Vagina (tissue), 2 donors: ENCODE measurements around the gene CHST9. TPM values are rescaled to one million over a fixed set of nuclear protein-coding genes. Genes with fewer than 3 reads are reported as not detected.

Experiments
- DNase-seq, 2 donors: peaks; one replicate each; pipeline ENCODE4 v3.0.0-alpha.2; 2017; ENCODE audit errors: extremely low spot score in 2 of 2
- H3K27ac ChIP-seq: fragments of 200-600 bp; sonication (generic); one replicate; pipeline ENCODE4 v1.5.1; 2019
- H3K27me3 ChIP-seq: fragments of 200-600 bp; sonication (generic); one replicate; pipeline ENCODE4 v1.5.1; 2019
- H3K36me3 ChIP-seq, 2 donors: fragments of 200-600 bp; sonication (generic); one replicate each; pipeline ENCODE4 v1.5.1; 2017 to 2019
- H3K4me1 ChIP-seq: fragments of 200-600 bp; sonication (generic); one replicate; pipeline ENCODE4 v1.5.1; 2019
- H3K4me3 ChIP-seq, 2 donors: fragments of 200-600 bp; sonication (generic); 1 replicate in 1 of 2; 2 replicates in 1 of 2; pipeline ENCODE4 v1.5.1; 2016 to 2019
- H3K9me3 ChIP-seq: fragments of 200-600 bp; sonication (generic); one replicate; pipeline ENCODE4 v1.5.1; 2019
- POLR2A ChIP-seq, 2 donors: fragments of 450-650 bp; IDR thresholded peaks; one replicate each; pipeline ENCODE4 v1.6.1; 2017; ENCODE audit warnings: antibody characterized with exemption in 2 of 2, mild to moderate bottlenecking in 2 of 2, moderate library complexity in 2 of 2
- POLR2AphosphoS5 ChIP-seq, 2 donors: sonication (generic); formaldehyde crosslinking; IDR thresholded peaks; one replicate each; pipeline ENCODE4 v1.9.0; 2017; ENCODE audit warnings: antibody characterized with exemption in 2 of 2, mild to moderate bottlenecking in 2 of 2, low read depth in 1 of 2; ENCODE audit not compliant: insufficient read depth in 1 of 2
- intact Hi-C: fragments of 100-400 bp; cut with DNase I; formaldehyde crosslinking; loops from one replicate; pipeline ENCODE4 v1.15.1; 2023
- total RNA-seq: library from RNA; depleted of rRNA; stranded (reverse); fragments of >200 nt; gene quantifications from one replicate; pipeline ENCODE4 v1.2.3, GENCODE V29; 2016
- TF ChIP-seq, protein P1 (sequence below), 3 experiments: fragments of 450-650 bp in 2 of 3; fragments of 200-600 bp in 1 of 3; sonication (generic) in 1 of 3; IDR thresholded peaks; one replicate each; pipeline ENCODE4 v1.5.1; 2017 to 2019; ENCODE audit warnings: antibody characterized with exemption in 3 of 3, mild to moderate bottlenecking in 2 of 3, moderate library complexity in 2 of 3

CHST9 gene
- total RNA-seq, 1 donor from 2014 or later = 0.74 TPM

DNA sequence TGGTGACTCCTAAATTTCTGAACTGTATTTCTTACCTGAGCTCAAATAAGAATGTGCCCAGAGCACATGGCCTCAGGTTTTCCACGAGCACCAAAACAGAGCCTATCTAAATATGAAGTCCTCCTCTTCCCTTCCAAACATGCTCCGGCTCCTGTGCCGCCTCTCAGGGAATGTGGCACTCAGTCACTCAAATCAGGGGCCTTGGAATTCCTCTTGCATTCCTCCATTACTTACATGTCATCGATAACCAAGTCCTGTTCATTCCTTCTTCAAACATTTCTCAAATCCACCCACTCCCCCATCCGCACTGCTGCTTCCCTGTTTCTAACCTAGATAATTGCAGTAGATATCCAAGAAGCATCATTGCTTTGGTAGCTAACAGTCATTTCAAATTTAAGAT is 151.4 kb downstream of the CHST9 start:
- Histone ChIP-seq H3K36me3 (no peaks in the 10 kb centered on the region), H3K4me1 (no peaks in the 10 kb centered on the region), H3K9me3 (no peaks in the 10 kb centered on the region), H3K4me3 (no peak overlapping the region), H3K27me3 (no peaks in the 10 kb centered on the region), H3K27ac (no peak overlapping the region)
- no peak for DNase-seq
- intact Hi-C loops = no loop called here
- no peak for TF ChIP-seq POLR2A (IDR thresholded peaks at IDR 0.05)
- no peak for TF ChIP-seq POLR2AphosphoS5 (IDR thresholded peaks at IDR 0.05; ENCODE audit: insufficient read depth in 1 of 2, low read depth in 1 of 2)
- TF ChIP-seq, protein P1, sequence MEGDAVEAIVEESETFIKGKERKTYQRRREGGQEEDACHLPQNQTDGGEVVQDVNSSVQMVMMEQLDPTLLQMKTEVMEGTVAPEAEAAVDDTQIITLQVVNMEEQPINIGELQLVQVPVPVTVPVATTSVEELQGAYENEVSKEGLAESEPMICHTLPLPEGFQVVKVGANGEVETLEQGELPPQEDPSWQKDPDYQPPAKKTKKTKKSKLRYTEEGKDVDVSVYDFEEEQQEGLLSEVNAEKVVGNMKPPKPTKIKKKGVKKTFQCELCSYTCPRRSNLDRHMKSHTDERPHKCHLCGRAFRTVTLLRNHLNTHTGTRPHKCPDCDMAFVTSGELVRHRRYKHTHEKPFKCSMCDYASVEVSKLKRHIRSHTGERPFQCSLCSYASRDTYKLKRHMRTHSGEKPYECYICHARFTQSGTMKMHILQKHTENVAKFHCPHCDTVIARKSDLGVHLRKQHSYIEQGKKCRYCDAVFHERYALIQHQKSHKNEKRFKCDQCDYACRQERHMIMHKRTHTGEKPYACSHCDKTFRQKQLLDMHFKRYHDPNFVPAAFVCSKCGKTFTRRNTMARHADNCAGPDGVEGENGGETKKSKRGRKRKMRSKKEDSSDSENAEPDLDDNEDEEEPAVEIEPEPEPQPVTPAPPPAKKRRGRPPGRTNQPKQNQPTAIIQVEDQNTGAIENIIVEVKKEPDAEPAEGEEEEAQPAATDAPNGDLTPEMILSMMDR (IDR thresholded peaks at IDR 0.05) = no peak

DNA sequence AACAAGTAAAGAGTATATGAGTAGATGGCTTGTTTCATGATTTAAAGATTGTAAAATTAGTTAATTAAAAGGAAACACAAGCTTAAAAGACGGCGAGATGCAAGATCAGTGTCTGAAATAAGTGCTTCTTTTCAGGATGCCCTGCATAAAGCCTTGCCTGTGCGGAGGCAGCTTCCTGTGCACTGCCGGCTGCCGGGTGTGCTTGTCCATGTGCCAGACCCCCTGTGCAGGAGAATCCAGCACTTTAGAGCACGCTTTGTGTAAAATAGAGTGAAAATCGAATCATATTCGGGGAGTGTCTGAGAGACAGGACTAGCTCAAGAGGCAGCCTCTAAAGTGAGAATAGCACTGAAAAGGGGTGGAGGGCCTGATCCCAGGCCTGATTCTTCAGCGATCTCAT is 154.7 kb downstream of the CHST9 start:
- intact Hi-C loops = no loop called here
- Histone ChIP-seq H3K27me3 (no peaks in the 10 kb centered on the region), H3K4me3 (no peak overlapping the region), H3K27ac (no peak overlapping the region), H3K9me3 (no peaks in the 10 kb centered on the region), H3K4me1 (no peaks in the 10 kb centered on the region), H3K36me3 (no peaks in the 10 kb centered on the region)
- DNase-seq = no peak
- TF ChIP-seq POLR2AphosphoS5 (IDR thresholded peaks at IDR 0.05; ENCODE audit: insufficient read depth in 1 of 2, low read depth in 1 of 2) = no peak
- TF ChIP-seq, protein P1 (IDR thresholded peaks at IDR 0.05) = no peak
- no peak for TF ChIP-seq POLR2A (IDR thresholded peaks at IDR 0.05)

DNA sequence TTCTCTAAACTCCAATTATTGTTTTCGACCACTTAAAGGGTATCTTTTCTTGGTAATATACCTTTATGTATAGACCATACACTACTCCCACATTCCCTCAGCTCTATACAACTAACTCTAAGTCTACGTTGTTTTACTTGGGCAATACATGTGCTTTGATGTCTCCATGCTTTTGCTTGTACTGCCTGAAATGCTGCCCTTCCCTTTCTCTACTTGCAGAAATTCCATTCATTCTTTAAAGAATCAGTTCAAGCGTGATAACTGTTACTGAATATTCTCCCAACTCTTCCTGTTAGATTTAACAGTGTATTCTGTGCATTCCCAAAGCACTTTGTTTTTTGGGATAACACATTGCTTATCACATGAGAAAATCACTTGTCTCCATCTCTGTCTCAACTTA is 162.6 kb downstream of the CHST9 start:
- Histone ChIP-seq H3K4me1 (no peaks in the 10 kb centered on the region), H3K9me3 (no peaks in the 10 kb centered on the region), H3K27ac (no peak overlapping the region), H3K36me3 (no peaks in the 10 kb centered on the region), H3K4me3 (no peak overlapping the region), H3K27me3 (no peaks in the 10 kb centered on the region)
- intact Hi-C loops = no loop called here
- no peak for DNase-seq
- TF ChIP-seq, protein P1 (IDR thresholded peaks at IDR 0.05) = no peak

DNA sequence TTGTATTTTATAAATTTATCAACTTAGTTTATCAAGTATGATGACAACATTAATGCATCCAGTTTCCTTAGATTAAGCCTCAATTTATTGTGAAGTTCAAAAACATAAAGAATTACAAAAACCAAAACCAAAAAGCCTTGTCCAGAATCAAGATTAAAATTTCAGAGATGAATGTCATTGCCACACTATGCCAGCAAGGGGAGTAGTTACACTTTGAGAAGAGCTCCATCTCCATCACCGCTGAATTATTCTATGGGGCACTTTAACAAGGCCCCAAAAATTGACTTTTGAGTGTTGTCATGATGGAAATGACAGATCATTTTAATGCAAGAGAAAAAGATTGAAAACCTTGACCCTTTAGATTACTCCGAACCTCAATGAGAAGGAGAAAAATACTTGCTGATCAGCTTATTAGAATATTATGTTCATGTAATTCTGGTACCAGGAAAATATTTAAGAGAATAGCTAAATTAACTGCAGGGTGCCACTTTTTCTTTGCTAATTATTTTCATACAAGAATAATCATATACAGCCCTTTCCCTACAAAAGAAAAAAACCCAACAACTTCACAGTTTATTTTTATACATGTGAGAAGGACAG is 167.1 kb downstream of the CHST9 start:
- no peak for DNase-seq
- no peak for TF ChIP-seq POLR2AphosphoS5 (IDR thresholded peaks at IDR 0.05; ENCODE audit: insufficient read depth in 1 of 2, low read depth in 1 of 2)
- TF ChIP-seq, protein P1 (IDR thresholded peaks at IDR 0.05) = peak in 1 of 3 experiments; percentile 32
- TF ChIP-seq POLR2A (IDR thresholded peaks at IDR 0.05) = no peak
- H3K4me1 ChIP-seq = no peaks in the 10 kb centered on the region
- no peaks in the 10 kb centered on the region for H3K36me3 ChIP-seq
- intact Hi-C loops = no loop called here
- no peak overlapping the region for H3K4me3 ChIP-seq
- no peak overlapping the region for H3K27ac ChIP-seq
- no peaks in the 10 kb centered on the region for H3K9me3 ChIP-seq
- no peaks in the 10 kb centered on the region for H3K27me3 ChIP-seq

DNA sequence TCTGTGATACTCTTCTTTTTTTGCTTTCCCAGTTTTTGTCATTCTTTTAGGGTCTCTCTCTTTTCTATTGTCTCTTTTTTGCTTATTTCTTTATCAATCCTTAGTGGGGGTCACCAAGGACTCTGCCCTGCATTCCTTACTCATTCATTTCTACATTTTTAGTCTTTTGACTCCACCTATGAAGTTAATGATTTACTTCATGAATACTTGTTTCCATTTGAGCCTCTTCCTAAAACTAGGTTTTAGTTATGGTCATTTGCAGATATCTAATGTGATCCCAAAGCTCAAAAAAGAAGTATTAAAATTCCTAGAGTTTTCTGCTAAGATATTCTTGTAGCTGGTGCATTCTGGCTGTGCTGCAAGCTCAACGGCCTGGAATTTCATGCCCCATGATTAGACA is 170.3 kb downstream of the CHST9 start:
- no peak for TF ChIP-seq POLR2A (IDR thresholded peaks at IDR 0.05)
- no peak for TF ChIP-seq POLR2AphosphoS5 (IDR thresholded peaks at IDR 0.05; ENCODE audit: insufficient read depth in 1 of 2, low read depth in 1 of 2)
- TF ChIP-seq, protein P1 (IDR thresholded peaks at IDR 0.05) = no peak
- H3K36me3 ChIP-seq = no peaks in the 10 kb centered on the region
- no peaks in the 10 kb centered on the region for H3K27me3 ChIP-seq
- DNase-seq = no peak
- no peak overlapping the region for H3K4me3 ChIP-seq
- no peaks in the 10 kb centered on the region for H3K9me3 ChIP-seq
- no peaks in the 10 kb centered on the region for H3K4me1 ChIP-seq
- H3K27ac ChIP-seq = no peak overlapping the region
- intact Hi-C loops = no loop called here
